Hippocampal formation (tissue), 2 donors: ENCODE results near the gene MET.
"Not testable (repeated sequence)": the region's sequence is repeated elsewhere in the genome, so short reads cannot be mapped to it uniquely, and the experiment has no call there.

ENCODE experiments used
- DNase-seq, 2 donors: peaks; one replicate each; lab custom pipeline; 2025; lab: John Stamatoyannopoulos, UW

Gene MET

DNA sequence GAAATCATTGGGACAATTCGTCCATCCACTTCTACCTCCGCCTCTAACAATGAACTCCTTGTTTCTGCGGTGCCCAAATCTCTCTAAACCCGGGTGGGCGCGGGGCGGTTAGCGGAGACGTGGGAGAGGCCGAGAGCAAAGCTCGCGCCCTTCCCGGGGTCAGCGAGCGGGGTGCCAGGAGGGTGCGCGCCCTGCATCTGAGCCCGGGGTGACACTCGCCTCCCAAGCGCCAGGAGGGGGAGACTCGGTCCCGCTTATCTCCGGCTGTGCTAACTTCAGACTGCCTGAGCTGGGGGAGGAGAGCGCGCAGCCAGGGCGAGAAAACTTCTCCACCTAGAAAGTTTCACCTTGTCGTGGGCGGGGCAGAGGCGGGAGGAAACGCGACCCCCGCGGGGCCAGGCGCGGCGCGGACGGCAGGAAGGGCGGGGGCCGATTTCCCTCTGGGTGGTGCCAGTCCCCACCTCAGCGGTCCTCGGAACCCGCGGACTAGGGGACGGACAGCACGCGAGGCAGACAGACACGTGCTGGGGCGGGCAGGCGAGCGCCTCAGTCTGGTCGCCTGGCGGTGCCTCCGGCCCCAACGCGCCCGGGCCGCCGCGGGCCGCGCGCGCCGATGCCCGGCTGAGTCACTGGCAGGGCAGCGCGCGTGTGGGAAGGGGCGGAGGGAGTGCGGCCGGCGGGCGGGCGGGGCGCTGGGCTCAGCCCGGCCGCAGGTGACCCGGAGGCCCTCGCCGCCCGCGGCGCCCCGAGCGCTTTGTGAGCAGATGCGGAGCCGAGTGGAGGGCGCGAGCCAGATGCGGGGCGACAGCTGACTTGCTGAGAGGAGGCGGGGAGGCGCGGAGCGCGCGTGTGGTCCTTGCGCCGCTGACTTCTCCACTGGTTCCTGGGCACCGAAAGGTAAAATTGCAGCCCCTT, at the start of gene MET:
MET (plus strand) TSS at position 516 of the 915 bp plus-strand sequence. CDS start 26,889 bp downstream, outside the sequence.
- DNase-seq: peak; percentile 42 to 77

DNA sequence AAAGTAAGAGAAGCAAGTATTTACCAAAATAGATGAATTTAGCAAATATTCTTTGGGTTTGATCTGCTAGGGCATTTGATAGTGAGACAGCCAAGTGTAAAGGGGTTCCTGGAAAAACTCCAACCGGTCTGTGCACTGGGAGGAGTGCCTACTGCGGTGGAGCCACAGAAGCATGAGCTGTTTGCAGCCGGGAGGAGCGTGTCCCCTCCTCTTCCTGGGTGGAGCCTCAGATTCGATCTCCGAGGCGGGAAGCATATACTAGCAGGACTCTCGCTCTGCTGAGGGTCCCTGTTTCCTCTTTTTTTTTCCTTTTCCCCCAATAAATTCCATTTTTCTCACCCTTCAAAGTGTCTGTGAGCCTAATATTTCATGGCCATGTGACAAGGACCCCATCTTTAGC, 45.1 kb upstream of the MET start:
- no peak for DNase-seq

DNA sequence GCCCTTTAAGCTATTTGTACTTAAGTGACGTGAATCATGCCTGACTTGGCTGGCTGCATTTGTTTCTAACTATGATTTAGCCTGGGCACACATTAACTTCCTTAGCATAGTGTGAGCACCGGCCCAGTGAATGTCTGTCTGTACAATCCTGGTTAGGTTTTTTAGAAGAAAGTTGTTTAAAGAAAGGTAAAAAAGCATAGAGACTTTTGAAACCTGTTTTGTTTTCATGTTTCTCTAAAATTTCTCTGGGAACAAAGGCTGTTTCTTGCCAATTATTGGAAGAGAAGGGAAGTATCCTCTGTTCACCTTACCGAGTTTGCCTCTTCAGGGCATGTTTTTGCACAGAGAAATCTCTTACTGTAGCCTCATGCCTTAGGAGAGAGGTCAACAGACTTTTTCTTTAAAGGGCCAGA, 42.9 kb upstream of the MET start:
- DNase-seq: no peak

DNA sequence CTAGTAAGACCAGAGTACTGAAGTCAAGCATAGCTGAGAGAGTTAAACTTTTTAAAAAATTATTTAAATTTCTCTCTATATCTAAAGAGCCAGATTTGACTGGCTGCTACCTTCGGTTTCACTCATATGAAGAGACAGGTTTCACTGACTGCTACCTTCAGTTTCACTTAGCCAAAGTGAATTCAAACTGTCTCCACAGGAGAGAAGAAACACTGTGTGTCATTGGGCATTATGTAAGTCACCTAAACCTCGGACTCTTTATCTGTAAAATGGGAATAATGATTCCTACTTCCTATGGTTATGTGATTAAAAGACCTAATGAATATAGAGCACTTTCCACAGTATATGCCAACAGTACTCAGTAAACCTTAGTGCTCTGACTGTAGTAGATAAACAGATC, 41.6 kb upstream of the MET start:
- no peak for DNase-seq

DNA sequence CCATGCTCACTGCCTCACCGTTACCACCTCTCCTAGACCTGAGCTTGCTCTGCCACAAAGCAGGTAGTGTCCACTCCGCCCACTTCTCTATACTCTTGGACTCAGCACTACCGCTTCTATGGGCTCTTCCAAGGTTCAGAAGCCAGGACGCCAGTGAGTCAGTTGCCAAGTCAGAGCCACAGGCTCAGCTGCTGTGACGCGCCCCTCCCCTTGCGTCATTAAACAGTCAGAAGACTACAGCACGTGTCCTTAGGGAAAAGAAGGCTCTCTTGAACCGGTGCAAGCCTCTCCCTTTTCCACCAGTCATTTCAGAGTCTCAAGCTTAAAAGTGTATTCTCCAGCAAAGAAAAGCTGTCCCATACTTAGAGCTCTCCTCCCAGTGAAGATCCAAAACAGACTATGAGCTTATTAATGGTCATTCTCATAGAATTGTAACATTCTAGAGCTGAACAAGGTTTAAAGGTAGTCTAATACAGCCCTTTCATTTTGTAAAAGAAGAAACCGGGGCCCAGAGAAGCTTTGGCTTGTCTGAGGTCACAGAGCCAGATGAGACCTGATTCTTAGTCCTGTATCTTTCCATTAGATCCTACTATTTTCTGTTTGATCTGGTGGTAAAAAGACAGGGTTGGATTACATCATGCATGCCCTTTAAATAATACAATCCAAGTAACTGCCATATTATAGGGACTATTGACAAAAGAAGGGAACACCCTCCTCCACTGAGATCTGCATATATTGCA, 40.9 kb upstream of the MET start:
- DNase-seq: no peak

DNA sequence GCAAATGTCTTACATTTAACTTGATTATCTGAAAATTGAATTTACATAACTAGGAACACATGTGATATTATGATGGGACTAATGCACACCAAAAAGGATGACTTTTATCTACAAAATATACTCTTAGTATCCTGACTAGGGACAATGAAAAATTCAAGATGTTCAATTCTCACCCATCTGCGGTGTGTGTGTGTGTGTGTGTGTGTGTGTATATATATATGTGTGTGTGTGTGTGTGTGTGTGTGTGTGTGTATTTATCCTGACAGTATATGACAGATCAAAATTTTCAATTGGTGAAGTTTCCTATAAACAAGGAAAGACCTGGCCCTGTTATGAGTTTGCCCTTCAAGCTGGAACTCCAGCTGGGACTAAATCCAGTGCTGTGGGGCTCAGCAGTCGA, 40.3 kb upstream of the MET start:
- no peak for DNase-seq

DNA sequence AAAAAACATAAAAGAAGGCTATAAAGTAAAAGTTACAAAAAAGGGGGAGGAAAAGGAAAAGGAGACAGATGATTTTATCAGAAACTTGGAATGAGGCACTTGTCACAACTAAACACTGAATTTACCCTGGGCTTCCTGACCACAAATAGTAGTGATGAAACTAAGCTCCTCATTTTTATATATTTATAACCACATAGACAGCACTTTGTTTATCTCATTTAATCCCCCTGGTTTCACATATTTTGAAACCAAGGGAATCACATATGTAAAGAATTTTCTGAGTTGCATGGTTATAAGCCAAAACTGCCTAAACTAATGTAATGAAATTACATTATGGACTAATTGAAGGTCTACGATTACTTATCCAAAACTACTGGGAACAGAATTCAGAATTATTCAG, 39.6 kb upstream of the MET start:
- no peak for DNase-seq

DNA sequence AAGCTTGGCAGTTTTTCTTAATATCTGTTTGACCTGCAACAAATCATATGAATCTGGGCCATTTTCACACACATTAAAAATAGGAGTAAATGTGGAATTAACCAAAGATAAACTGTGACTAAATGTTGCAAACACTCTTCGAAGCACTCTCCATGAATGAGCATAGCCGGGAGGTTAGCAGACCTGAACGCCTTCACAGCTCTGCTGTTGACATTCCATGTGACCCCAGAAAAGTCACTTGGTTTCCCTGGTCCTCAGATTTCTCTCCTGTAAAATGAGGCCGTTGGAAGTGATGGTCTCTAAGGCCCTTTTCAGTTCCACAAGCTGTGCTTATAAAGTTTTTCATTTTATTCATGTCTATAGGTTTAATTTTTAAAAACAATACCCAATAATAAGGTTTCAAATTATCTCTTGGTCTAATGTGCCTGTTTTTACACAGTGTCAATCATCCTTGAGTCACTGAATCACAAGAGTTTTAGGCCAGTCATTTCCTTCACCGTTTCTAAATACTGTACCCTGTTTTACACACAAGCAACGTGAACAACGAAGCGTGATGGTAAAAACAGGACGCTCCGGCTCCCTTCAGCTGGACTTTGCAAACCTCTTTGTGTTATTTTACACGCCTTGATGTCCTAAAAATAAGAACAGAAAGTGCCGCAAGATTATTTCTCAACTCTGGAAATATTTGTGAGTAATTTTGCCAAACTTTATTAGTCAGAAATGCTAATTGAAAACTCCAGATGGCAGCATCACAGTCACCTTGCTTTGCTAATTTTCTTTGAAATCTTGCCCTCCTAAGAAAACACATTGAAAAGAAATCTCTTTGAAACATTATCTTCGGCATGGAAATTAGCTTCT, 38.6 kb upstream of the MET start:
- DNase-seq: no peak

DNA sequence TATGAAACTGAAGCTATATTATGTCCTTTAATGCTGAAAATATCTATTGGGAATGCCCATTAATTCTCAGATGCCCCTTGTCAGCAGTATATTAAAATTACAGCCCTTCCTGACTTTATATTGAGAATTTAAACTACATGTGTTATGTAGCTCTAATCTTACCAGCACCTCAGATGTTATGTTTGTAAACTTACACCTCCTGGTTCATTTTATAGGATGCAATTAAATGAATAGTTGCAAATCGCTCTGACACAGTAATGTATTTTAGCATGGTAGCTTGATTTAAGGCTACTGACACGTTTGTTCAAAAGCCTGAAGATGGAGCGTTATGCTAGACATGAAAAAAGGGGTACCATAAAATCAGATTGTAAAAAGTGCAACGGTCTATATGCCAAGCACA, 35.0 kb upstream of the MET start:
- no peak for DNase-seq

DNA sequence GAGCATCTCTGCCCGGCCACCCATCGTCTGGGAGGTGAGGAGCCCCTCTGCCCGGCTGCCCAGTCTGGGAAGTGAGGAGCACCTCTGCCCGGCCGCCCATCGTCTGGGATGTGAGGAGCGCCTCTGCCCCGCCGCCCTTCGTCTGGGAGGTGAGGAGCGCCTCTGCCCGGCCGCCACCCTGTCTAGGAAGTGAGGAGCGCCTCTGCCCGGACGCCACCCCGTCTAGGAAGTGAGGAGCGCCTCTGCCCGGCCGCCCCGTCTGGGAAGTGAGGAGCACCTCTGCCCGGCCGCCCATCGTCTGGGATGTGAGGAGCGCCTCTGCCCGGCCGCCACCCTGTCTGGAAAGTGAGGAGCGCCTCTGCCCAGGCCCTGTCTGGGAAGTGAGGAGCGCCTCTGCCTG, 33.4 kb upstream of the MET start:
- not testable (repeated sequence) for DNase-seq

DNA sequence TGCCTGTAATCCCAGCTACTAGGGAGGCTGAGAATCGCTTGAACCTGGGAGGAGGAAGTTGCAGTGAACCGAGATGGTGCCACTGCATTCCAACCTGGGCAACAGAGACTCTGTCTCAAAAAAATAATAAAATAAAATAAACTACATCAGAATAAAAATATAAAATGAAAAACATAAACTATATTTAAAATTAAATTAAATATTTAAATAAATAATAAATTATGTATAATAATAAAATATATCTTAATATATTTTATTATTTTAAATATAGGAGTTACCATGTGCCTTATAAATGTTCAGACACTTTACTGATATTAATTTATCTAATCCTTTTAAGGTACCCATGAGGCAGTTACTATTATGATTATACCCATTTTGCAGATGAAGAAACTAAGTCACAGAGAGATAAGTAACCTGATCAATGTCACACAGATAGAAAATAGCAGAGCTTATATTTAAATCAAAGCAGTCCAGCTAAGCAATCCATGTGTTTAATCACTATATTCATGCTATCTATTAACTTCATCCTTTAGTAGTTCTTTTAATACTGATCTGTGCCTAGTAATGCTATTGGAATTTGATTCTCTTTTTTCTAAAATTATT, 30.3 kb upstream of the MET start:
- DNase-seq: no peak

DNA sequence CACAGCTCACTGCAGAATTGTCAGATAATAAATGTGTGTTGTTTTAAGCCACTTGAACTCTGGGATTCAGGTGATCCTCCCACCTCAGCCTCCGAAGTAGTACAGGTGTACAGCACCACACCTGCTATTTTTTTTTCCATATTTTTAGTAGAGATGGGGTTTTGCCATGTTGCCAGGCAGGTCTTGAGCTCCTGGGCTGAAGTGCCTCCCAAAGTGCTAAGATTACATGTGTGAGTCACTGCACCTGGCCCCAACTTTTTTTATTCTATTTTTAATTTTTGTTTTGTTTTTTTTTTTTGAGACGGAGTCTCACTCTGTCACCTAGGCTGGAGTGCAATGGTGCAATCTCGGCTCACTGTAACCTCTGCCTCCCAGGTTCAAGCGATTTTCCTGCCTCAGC, 28.8 kb upstream of the MET start:
- DNase-seq: not testable (repeated sequence)

DNA sequence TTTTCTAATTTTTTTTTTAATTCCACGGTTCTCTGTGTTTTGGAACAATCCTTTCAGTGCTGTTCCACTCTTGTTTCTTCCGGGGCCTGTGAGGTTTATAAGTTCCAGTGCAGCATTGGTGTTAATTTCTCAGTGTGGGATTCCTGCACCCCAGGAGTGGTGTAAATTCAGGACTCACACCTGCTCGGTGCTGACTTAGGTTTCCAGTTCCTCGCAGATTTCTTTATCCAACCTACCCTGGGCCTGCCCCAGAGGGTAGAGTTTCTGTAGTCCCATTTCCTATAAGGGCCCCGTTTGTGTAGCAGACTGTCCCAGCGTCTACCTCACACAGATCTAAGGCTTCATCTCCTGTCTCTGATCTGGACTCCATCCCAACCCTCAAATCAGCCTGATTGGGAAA, 27.4 kb upstream of the MET start:
- no peak for DNase-seq

DNA sequence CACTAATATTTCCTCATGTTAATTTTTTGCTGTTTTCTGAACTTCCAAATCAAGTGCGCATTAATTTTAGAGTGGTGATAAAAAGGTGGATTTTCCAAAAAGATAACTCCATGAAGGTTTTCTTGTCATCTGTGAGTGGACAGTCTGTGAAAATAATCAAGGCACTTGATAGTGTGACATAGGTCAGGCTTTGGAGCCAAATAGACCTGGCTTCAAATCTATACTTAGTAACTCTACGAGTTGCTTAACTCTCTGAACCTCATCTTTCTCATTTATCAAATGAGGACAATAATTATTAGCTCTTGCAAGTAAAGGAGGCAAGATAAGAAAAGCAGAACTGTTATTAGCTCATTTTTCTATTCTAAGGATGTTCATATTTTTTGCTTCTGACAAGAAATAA, 24.7 kb upstream of the MET start:
- no peak for DNase-seq

DNA sequence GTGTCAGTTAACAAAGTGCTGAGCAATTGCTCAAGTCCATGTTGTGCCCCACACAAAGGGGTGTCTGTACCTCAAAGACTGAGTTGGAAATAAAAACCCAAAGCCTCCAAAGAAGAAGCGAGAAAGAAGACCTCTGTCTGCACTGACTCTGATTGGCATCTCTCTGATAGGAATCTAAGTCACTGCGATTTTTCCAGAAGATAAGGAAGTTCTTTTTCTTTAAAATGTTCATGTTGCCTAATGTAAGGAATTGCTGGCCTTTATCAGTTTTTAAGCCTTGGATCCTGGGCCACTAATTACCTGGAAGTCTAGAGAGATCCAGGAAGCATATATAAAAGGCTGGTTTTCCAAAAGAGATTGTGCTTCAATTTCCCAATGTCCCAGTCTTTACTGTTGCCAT, 24.1 kb upstream of the MET start:
- DNase-seq: no peak

DNA sequence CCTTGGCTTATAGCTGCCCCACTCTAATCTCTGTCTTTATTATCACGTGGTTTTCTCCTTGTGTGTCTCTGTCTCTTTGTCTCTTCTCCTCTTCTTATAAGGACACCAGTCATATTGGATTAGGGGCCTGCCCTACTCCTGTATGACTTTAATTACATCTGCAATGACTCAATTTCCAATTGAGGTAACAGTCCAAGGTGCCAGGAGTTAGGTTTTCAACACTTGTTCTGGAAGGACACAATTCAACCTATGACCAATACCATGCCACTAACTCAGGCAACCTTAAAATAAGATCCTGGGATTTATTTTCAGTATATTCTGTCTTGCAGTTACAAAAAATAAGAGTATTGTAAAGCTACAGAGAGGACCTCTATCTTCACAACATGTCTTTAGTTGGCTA, 21.6 kb upstream of the MET start:
- no peak for DNase-seq

DNA sequence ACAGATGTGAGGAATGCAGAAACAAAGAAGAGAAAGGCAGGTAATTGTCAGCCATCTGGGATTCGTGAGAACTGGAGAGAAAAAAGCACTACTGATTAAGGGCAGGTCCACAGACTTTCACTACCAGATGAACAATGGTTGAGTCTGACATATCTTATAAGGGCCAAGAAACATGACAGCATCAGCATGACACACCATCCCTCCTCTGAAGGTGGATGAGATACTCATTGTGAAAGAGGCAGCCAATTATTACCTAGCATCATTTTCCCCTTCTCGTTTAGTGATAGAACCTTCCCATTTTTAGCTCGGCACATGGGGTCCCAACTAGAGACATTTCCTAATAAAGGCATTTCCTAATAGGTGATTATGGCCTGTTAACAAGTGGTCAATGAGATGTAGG, 19.2 kb upstream of the MET start:
- DNase-seq: no peak

DNA sequence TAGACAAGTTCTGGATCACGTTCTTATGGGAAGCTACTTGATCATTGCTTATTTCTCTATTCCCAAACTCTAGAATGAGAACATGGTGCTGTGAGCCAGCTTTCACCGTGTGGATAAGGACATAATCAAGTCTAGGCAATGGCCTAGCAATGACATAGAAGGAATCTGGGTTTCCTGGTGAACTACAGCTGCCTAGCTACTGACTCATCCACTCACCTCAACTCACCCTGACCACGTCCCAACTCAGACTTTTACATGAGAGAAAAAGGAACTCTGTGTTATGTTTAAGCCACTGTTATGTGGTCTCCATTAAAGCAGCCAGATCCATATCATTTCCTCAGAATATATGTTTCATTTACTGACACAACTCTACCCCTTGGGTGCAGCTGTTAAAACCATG, 18.8 kb upstream of the MET start:
- DNase-seq: no peak

DNA sequence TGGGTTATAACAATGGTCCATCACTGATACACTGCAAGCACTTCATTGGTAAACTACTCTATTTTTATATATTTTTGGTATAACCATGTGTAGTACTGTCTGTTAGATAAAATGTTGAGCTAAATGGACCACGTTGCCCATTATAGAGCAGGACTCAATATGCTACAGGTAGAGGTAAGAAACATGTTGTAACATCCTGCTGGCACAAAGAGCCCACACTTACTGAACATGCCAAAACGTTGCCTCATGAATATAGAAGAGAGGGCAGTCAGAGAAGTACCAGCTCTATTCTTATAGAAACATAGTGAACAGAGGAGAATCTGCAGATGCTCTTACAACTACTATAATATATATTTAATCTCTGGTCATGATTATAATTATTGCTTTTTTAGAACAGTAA, 18.4 kb upstream of the MET start:
- no peak for DNase-seq

DNA sequence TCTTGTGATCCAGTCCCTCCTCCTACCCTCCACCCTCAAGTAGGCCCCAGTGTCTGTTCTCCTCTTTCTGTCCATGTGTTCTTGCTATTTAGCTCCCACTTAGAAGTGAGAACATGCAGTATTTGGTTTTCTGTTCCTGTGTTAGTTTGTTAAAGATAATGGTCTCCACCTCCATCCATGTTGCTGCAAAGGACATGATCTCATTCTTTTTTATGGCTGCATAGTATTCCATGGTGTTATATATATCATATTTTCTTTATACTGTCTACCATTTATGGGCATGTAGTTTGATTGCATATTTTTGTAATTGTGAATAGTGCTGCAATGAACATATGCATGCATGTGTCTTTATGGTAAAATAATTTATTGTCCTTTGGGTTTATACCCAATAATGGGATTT, 12.7 kb upstream of the MET start:
- not testable (repeated sequence) for DNase-seq

DNA sequence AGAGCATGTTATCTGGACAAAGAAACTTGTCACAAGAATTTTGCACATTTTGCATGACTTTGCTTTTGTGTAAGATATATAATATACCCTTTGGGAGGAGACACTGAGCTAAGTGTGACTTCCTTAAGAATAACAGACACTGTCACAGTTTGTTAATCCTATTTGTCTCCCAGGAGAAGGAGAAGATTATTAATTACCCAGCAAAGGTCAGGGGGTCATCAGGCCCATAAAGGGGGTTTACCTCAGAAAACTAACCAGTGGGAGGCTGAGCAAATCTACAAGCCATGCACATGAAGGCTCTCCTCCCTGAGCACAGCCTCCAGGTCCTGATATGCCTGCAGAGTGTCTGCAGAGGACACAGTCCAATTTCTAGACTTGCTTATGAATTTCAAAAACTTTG, 10.1 kb upstream of the MET start:
- no peak for DNase-seq

DNA sequence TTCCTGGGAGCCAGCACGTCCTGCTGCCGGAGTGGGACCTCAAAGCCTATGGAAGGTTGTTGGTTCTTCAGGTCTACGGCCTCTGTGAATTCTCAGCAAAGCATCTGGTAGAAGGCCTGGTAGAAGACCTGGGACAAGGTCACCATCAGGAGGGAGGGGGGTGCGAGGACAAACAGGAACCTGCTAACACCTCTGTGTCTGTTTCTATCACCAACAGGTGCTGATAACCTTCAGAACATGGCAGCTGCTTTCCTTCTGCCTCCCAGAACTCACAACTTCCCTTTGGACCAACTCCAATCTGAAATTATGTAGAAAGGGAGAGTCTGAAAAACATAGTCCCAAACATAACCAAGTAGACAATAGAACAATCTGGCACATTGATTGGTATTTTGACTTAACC, 8.3 kb upstream of the MET start:
- DNase-seq: no peak
